ENCODE data around the gene RREB1. TPM values are rescaled to one million over a fixed set of nuclear protein-coding genes. Genes with fewer than 3 reads are reported as not detected.

Gene RREB1
- total RNA-seq, 2 experiments from 2014 or later: 10.8 to 12.2 TPM

GRCh38 chr6:7163661-7164071 lies 55.9 kb downstream of the RREB1 start:
- peaks cover 57% of the 10 kb centered on the region for H3K4me1 Mint-ChIP-seq (ENCODE audit: low read depth)
- no peak overlapping the region for H3K4me3 Mint-ChIP-seq
- CTCF ChIA-PET: no interaction called here
- peaks cover 1% of the 10 kb centered on the region for H3K36me3 Mint-ChIP-seq (ENCODE audit: low read depth)
- no peak for DNase-seq
- H3K27me3 Mint-ChIP-seq (ENCODE audit: low read depth): no peaks in the 10 kb centered on the region
- intact Hi-C loops (cut with micrococcal nuclease): no loop called here
- no peak overlapping the region for H3K27ac Mint-ChIP-seq
- no peaks in the 10 kb centered on the region for H3K9me3 Mint-ChIP-seq

GRCh38 chr6:7164536-7165001 lies 56.8 kb downstream of the RREB1 start:
- no peaks in the 10 kb centered on the region for H3K27me3 Mint-ChIP-seq (ENCODE audit: low read depth)
- H3K27ac Mint-ChIP-seq: no peak overlapping the region
- intact Hi-C loops (cut with micrococcal nuclease): no loop called here
- peaks cover 1% of the 10 kb centered on the region for H3K36me3 Mint-ChIP-seq (ENCODE audit: low read depth)
- no peak overlapping the region for H3K4me3 Mint-ChIP-seq
- CTCF ChIA-PET: interaction anchor here (0.6 kb wide), 1 partner anchor 168 kb away, joined by 3 read pairs; no protein-coding TSS in a partner anchor
- H3K9me3 Mint-ChIP-seq: no peaks in the 10 kb centered on the region
- peaks cover 56% of the 10 kb centered on the region for H3K4me1 Mint-ChIP-seq (ENCODE audit: low read depth)
- no peak for DNase-seq

GRCh38 chr6:7165002-7165889 lies 57.5 kb downstream of the RREB1 start:
- DNase-seq: no peak
- no peaks in the 10 kb centered on the region for H3K9me3 Mint-ChIP-seq
- H3K4me3 Mint-ChIP-seq: no peak overlapping the region
- intact Hi-C loops (cut with micrococcal nuclease): no loop called here
- CTCF ChIA-PET: interaction anchor here (0.5 to 1.8 kb wide), 2 partner anchors 9 to 46 kb away, joined by 3 to 4 read pairs; no protein-coding TSS in a partner anchor
- peaks cover 54% of the 10 kb centered on the region for H3K4me1 Mint-ChIP-seq (ENCODE audit: low read depth)
- peaks cover 1% of the 10 kb centered on the region for H3K36me3 Mint-ChIP-seq (ENCODE audit: low read depth)
- no peak overlapping the region for H3K27ac Mint-ChIP-seq
- no peaks in the 10 kb centered on the region for H3K27me3 Mint-ChIP-seq (ENCODE audit: low read depth)

GRCh38 chr6:7165890-7166267 lies 58.1 kb downstream of the RREB1 start:
- Mint-ChIP-seq H3K36me3 (ENCODE audit: low read depth) (peaks cover 1% of the 10 kb centered on the region), H3K4me1 (ENCODE audit: low read depth) (peaks cover 51% of the 10 kb centered on the region), H3K27ac (no peak overlapping the region), H3K9me3 (no peaks in the 10 kb centered on the region), H3K4me3 (no peak overlapping the region), H3K27me3 (ENCODE audit: low read depth) (no peaks in the 10 kb centered on the region)
- CTCF ChIA-PET: interaction anchor here (0.5 to 1.8 kb wide), 2 partner anchors 9 to 46 kb away, joined by 3 to 4 read pairs; no protein-coding TSS in a partner anchor
- no peak for DNase-seq
- intact Hi-C loops (cut with micrococcal nuclease): no loop called here

GRCh38 chr6:7166410-7167293 lies 58.9 kb downstream of the RREB1 start:
- Mint-ChIP-seq H3K4me3 (no peak overlapping the region), H3K27me3 (ENCODE audit: low read depth) (no peaks in the 10 kb centered on the region), H3K4me1 (ENCODE audit: low read depth) (peaks cover 50% of the 10 kb centered on the region), H3K9me3 (no peaks in the 10 kb centered on the region), H3K36me3 (ENCODE audit: low read depth) (peaks cover 1% of the 10 kb centered on the region), H3K27ac (no peak overlapping the region)
- DNase-seq: no peak
- CTCF ChIA-PET: interaction anchor here (0.5 to 1.8 kb wide), 5 partner anchors 10 to 132 kb away, joined by 3 to 4 read pairs (median 3); no protein-coding TSS in a partner anchor
- intact Hi-C loops (cut with micrococcal nuclease): no loop called here

GRCh38 chr6:7169296-7169721 lies 61.5 kb downstream of the RREB1 start:
- intact Hi-C loops (cut with micrococcal nuclease): no loop called here
- CTCF ChIA-PET: interaction anchor here (0.6 to 1.2 kb wide), 2 partner anchors 13 to 14 kb away, joined by 3 read pairs; no protein-coding TSS in a partner anchor
- Mint-ChIP-seq H3K4me1 (ENCODE audit: low read depth) (peaks cover 43% of the 10 kb centered on the region), H3K27me3 (ENCODE audit: low read depth) (no peaks in the 10 kb centered on the region), H3K9me3 (no peaks in the 10 kb centered on the region), H3K36me3 (ENCODE audit: low read depth) (no peaks in the 10 kb centered on the region), H3K4me3 (no peak overlapping the region), H3K27ac (no peak overlapping the region)
- no peak for DNase-seq

- H3K36me3 Mint-ChIP-seq (ENCODE audit: low read depth): no peaks in the 10 kb centered on the region
- DNase-seq: no peak
- no peaks in the 10 kb centered on the region for H3K9me3 Mint-ChIP-seq
- CTCF ChIA-PET: interaction anchor here (0.6 to 1.2 kb wide), 2 partner anchors 13 to 14 kb away, joined by 3 read pairs; no protein-coding TSS in a partner anchor
- intact Hi-C loops (cut with micrococcal nuclease): no loop called here
- peaks cover 36% of the 10 kb centered on the region for H3K4me1 Mint-ChIP-seq (ENCODE audit: low read depth)
- H3K27me3 Mint-ChIP-seq (ENCODE audit: low read depth): no peaks in the 10 kb centered on the region
- no peak overlapping the region for H3K4me3 Mint-ChIP-seq
- no peak overlapping the region for H3K27ac Mint-ChIP-seq
These were observed 62.5 kb downstream of the RREB1 start for GRCh38 chr6:7170117-7170732.

- H3K4me3 Mint-ChIP-seq: no peak overlapping the region
- no peaks in the 10 kb centered on the region for H3K9me3 Mint-ChIP-seq
- H3K4me1 Mint-ChIP-seq (ENCODE audit: low read depth): peaks cover 31% of the 10 kb centered on the region
- no peaks in the 10 kb centered on the region for H3K27me3 Mint-ChIP-seq (ENCODE audit: low read depth)
- DNase-seq: no peak
- CTCF ChIA-PET: interaction anchor here (1.2 kb wide), 1 partner anchor 18 kb away, joined by 3 read pairs; no protein-coding TSS in a partner anchor
- intact Hi-C loops (cut with micrococcal nuclease): no loop called here
- no peaks in the 10 kb centered on the region for H3K36me3 Mint-ChIP-seq (ENCODE audit: low read depth)
- H3K27ac Mint-ChIP-seq: no peak overlapping the region
These were observed 63.4 kb downstream of the RREB1 start for GRCh38 chr6:7171119-7171518.

- H3K27me3 Mint-ChIP-seq (ENCODE audit: low read depth): no peaks in the 10 kb centered on the region
- H3K9me3 Mint-ChIP-seq: no peaks in the 10 kb centered on the region
- intact Hi-C loops (cut with micrococcal nuclease): no loop called here
- H3K4me3 Mint-ChIP-seq: no peak overlapping the region
- no peak overlapping the region for H3K27ac Mint-ChIP-seq
- DNase-seq: no peak
- CTCF ChIA-PET: interaction anchor here (1.2 kb wide), 1 partner anchor 18 kb away, joined by 3 read pairs; no protein-coding TSS in a partner anchor
- H3K36me3 Mint-ChIP-seq (ENCODE audit: low read depth): no peaks in the 10 kb centered on the region
- H3K4me1 Mint-ChIP-seq (ENCODE audit: low read depth): peaks cover 28% of the 10 kb centered on the region
These were observed 64.0 kb downstream of the RREB1 start for GRCh38 chr6:7171733-7172132.

- CTCF ChIA-PET: interaction anchor here (0.6 kb wide), 2 partner anchors 31 to 766 kb away, joined by 3 read pairs; no protein-coding TSS in a partner anchor
- intact Hi-C loops (cut with micrococcal nuclease): no loop called here
- Mint-ChIP-seq H3K4me1 (ENCODE audit: low read depth) (peaks cover 28% of the 10 kb centered on the region), H3K4me3 (no peak overlapping the region), H3K9me3 (no peaks in the 10 kb centered on the region), H3K27ac (no peak overlapping the region), H3K27me3 (ENCODE audit: low read depth) (no peaks in the 10 kb centered on the region), H3K36me3 (ENCODE audit: low read depth) (peaks cover 2% of the 10 kb centered on the region)
- no peak for DNase-seq
These were observed 64.9 kb downstream of the RREB1 start for GRCh38 chr6:7172649-7173048.

GRCh38 chr6:7173843-7174503 lies 66.2 kb downstream of the RREB1 start:
- Mint-ChIP-seq H3K4me3 (no peak overlapping the region), H3K27ac (no peak overlapping the region), H3K9me3 (no peaks in the 10 kb centered on the region), H3K4me1 (ENCODE audit: low read depth) (peaks cover 20% of the 10 kb centered on the region), H3K27me3 (ENCODE audit: low read depth) (no peaks in the 10 kb centered on the region), H3K36me3 (ENCODE audit: low read depth) (peaks cover 3% of the 10 kb centered on the region)
- intact Hi-C loops (cut with micrococcal nuclease): no loop called here
- CTCF ChIA-PET: interaction anchor here (0.6 kb wide), 1 partner anchor 37 kb away, joined by 7 read pairs; no protein-coding TSS in a partner anchor
- no peak for DNase-seq

Measured in activated naive CD4-positive, alpha-beta T cell treated with anti-CD3 and anti-CD28 coated beads for 36 hours (primary cell).